Measurements from ENCODE around the gene KRT15. TPM values are rescaled to one million over a fixed set of nuclear protein-coding genes. Genes with fewer than 3 reads are reported as not detected.

Gene KRT15
- polyA plus RNA-seq, 1 of the 3 experiments (the other 2 are of a cell fraction), result 16.9 TPM

GRCh38 chr17:41551365-41551764, 32.7 kb upstream of the KRT15 start:
- H3K4me1 ChIP-seq (ENCODE audit: control insufficient read depth in 1 of 2, insufficient read depth in 2 of 2, low read depth in 1 of 2, low read length in 1 of 2), result peaks cover 17 to 21% of the 10 kb centered on the region in 2 experiments; a peak in 3 of 4 replicates
- H3K27ac ChIP-seq (ENCODE audit: low read depth in 2 of 2, low read length in 1 of 2), result no peak overlapping the region
- H3K4me2 ChIP-seq, result no peak overlapping the region
- no peaks in the 10 kb centered on the region for H3K79me2 ChIP-seq (ENCODE audit: insufficient read depth)
- no peaks in the 10 kb centered on the region for H4K20me1 ChIP-seq (ENCODE audit: insufficient read depth)
- H3K36me3 ChIP-seq (replicated peaks in 1 of 2; ENCODE audit: control insufficient read depth in 1 of 2, insufficient read depth in 2 of 2, low read length in 1 of 2), result no peaks in the 10 kb centered on the region
- no peak overlapping the region for H2AFZ ChIP-seq (ENCODE audit: low read depth)
- H3K4me3 ChIP-seq (ENCODE audit: low read depth in 2 of 2, low read length in 1 of 2), result no peak overlapping the region
- no peaks in the 10 kb centered on the region for H3K9me3 ChIP-seq
- 56% methylated on average over 5 of the region's 5 CpGs for WGBS (ENCODE audit: low lambda C conversion rate)
- H3K9ac ChIP-seq, result no peak overlapping the region
- peaks cover 19% of the 10 kb centered on the region for H3F3A ChIP-seq (replicated peaks; ENCODE audit: insufficient read depth)
- TF ChIP-seq FOXJ3 (CRISPR knock-in tag; IDR thresholded peaks at IDR 0.05), result no peak
- TF ChIP-seq SIN3A (IDR thresholded peaks at IDR 0.05; ENCODE audit: borderline replicate concordance, low read depth, low read length), result no peak
- TF ChIP-seq USF2 (IDR thresholded peaks at IDR 0.05; ENCODE audit: borderline replicate concordance, low read depth, low read length), result no peak
- no peak for TF ChIP-seq FOXM1 (IDR thresholded peaks at IDR 0.05; ENCODE audit: low read depth)
- POLR2A ChIA-PET, result no interaction called here
- CTCF ChIA-PET, result interaction anchor here (3.2 to 25.5 kb wide), 9 partner anchors 27 to 695 kb away, joined by 24 to 646 read pairs (median 67); partner anchors contain the start of gene KRT15
- no peaks in the 10 kb centered on the region for H3K9me2 ChIP-seq
- H3K27me3 ChIP-seq (ENCODE audit: insufficient read depth), result peaks cover 10% of the 10 kb centered on the region; the same call in 1 of the 2 replicates
- no peak for DNase-seq

DNA sequence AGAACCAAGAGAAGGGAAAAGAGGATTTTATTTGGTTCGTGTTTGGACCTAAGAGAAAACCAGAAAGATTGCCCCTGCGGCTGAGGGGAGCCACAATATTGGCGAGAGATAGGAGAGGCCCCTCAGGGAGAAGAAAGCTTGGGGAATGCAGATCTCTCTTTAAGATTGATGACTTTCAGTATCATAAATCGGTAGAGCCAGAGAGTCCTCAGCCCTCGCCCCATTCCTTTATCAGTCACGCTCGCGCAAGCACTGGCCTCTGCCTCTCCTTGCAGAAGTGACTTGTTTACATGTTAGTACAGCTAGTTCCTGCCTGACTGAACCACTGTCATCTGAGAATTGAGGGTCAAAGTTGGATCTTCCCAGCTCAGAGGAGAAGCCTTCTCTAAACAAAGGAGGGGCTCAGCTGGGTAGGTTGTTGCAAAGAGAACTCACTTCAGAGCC, 30.9 kb upstream of the KRT15 start:
- Histone ChIP-seq H3K9ac (no peak overlapping the region), H3K36me3 (replicated peaks in 1 of 2; ENCODE audit: control insufficient read depth in 1 of 2, insufficient read depth in 2 of 2, low read length in 1 of 2) (no peaks in the 10 kb centered on the region), H3K79me2 (ENCODE audit: insufficient read depth) (no peaks in the 10 kb centered on the region), H3K27me3 (ENCODE audit: insufficient read depth) (peaks cover 6% of the 10 kb centered on the region; the same call in 1 of the 2 replicates), H4K20me1 (ENCODE audit: insufficient read depth) (no peaks in the 10 kb centered on the region), H3K4me1 (ENCODE audit: control insufficient read depth in 1 of 2, insufficient read depth in 2 of 2, low read depth in 1 of 2, low read length in 1 of 2) (peaks cover 17 to 24% of the 10 kb centered on the region in 2 experiments; a peak in 3 of 4 replicates), H3K9me3 (no peaks in the 10 kb centered on the region), H3F3A (replicated peaks; ENCODE audit: insufficient read depth) (peaks cover 15% of the 10 kb centered on the region), H3K4me2 (no peak overlapping the region), H3K9me2 (no peaks in the 10 kb centered on the region), H3K27ac (ENCODE audit: low read depth in 2 of 2, low read length in 1 of 2) (no peak overlapping the region), H2AFZ (ENCODE audit: low read depth) (no peak overlapping the region), H3K4me3 (ENCODE audit: low read depth in 2 of 2, low read length in 1 of 2) (no peak overlapping the region)
- CTCF ChIA-PET, result interaction anchor here (0.5 to 25.5 kb wide), 111 partner anchors 9 to 935 kb away, joined by 3 to 646 read pairs (median 7); partner anchors contain the start of genes EIF1, KRT12, KRT13 and KRT15
- POLR2A ChIA-PET, result interaction anchor here (0.6 to 1.6 kb wide), 8 partner anchors 19 to 120 kb away, joined by 3 to 10 read pairs (median 4); no protein-coding TSS in a partner anchor
- WGBS (ENCODE audit: low lambda C conversion rate), result 86% methylated on average over 8 of the region's 8 CpGs
- no peak for TF ChIP-seq RCOR1 (IDR thresholded peaks at IDR 0.05; ENCODE audit: low read length)
- no peak for DNase-seq

- H3K9me2 ChIP-seq, result no peaks in the 10 kb centered on the region
- H3K36me3 ChIP-seq (replicated peaks in 1 of 2; ENCODE audit: control insufficient read depth in 1 of 2, insufficient read depth in 2 of 2, low read length in 1 of 2), result no peaks in the 10 kb centered on the region
- no peaks in the 10 kb centered on the region for H3K9me3 ChIP-seq
- WGBS (ENCODE audit: low lambda C conversion rate), result 5% methylated on average over 19 of the region's 25 CpGs
- H3K79me2 ChIP-seq (ENCODE audit: insufficient read depth), result no peaks in the 10 kb centered on the region
- POLR2A ChIA-PET, result interaction anchor here (0.6 to 2.0 kb wide), 11 partner anchors 18 to 120 kb away, joined by 3 to 10 read pairs (median 5); partner anchors contain the start of gene KRT15
- peak overlapping the region; percentile 78 for H2AFZ ChIP-seq (ENCODE audit: low read depth)
- CTCF ChIA-PET, result interaction anchor here (0.6 to 25.5 kb wide), 148 partner anchors 9 to 991 kb away, joined by 3 to 646 read pairs (median 5); partner anchors contain the start of genes EIF1, KRT12, KRT13 and KRT15
- peak overlapping the region; percentile 85 to 86 for H3K27ac ChIP-seq (ENCODE audit: low read depth in 2 of 2, low read length in 1 of 2)
- H3K27me3 ChIP-seq (ENCODE audit: insufficient read depth), result no peaks in the 10 kb centered on the region
- DNase-seq, result peak; percentile 92
- no peaks in the 10 kb centered on the region for H4K20me1 ChIP-seq (ENCODE audit: insufficient read depth)
- H3K4me1 ChIP-seq (ENCODE audit: control insufficient read depth in 1 of 2, insufficient read depth in 2 of 2, low read depth in 1 of 2, low read length in 1 of 2), result peaks cover 17 to 30% of the 10 kb centered on the region in 2 experiments; a peak in 3 of 4 replicates
- peaks cover 15% of the 10 kb centered on the region for H3F3A ChIP-seq (replicated peaks; ENCODE audit: insufficient read depth)
- H3K4me3 ChIP-seq (ENCODE audit: low read depth in 2 of 2, low read length in 1 of 2), result peak overlapping the region; percentile 21 to 25; a peak in 2 of 4 replicates
- H3K4me2 ChIP-seq, result peak overlapping the region; percentile 63
- H3K9ac ChIP-seq, result peak overlapping the region; percentile 62
- TF ChIP-seq, protein P1, sequence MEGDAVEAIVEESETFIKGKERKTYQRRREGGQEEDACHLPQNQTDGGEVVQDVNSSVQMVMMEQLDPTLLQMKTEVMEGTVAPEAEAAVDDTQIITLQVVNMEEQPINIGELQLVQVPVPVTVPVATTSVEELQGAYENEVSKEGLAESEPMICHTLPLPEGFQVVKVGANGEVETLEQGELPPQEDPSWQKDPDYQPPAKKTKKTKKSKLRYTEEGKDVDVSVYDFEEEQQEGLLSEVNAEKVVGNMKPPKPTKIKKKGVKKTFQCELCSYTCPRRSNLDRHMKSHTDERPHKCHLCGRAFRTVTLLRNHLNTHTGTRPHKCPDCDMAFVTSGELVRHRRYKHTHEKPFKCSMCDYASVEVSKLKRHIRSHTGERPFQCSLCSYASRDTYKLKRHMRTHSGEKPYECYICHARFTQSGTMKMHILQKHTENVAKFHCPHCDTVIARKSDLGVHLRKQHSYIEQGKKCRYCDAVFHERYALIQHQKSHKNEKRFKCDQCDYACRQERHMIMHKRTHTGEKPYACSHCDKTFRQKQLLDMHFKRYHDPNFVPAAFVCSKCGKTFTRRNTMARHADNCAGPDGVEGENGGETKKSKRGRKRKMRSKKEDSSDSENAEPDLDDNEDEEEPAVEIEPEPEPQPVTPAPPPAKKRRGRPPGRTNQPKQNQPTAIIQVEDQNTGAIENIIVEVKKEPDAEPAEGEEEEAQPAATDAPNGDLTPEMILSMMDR (IDR thresholded peaks at IDR 0.05), result peak; percentile 94
- TF ChIP-seq USF2 (IDR thresholded peaks at IDR 0.05; ENCODE audit: borderline replicate concordance, low read depth, low read length) (no peak), GABPA (IDR thresholded peaks at IDR 0.05; ENCODE audit: low read depth) (no peak), RXRA (IDR thresholded peaks at IDR 0.05; ENCODE audit: borderline replicate concordance, low read depth) (peak; percentile 42; the same call in 1 of the 2 replicates), YY1 (IDR thresholded peaks at IDR 0.05; ENCODE audit: low read depth) (no peak)
- TF ChIP-seq, protein P2, sequence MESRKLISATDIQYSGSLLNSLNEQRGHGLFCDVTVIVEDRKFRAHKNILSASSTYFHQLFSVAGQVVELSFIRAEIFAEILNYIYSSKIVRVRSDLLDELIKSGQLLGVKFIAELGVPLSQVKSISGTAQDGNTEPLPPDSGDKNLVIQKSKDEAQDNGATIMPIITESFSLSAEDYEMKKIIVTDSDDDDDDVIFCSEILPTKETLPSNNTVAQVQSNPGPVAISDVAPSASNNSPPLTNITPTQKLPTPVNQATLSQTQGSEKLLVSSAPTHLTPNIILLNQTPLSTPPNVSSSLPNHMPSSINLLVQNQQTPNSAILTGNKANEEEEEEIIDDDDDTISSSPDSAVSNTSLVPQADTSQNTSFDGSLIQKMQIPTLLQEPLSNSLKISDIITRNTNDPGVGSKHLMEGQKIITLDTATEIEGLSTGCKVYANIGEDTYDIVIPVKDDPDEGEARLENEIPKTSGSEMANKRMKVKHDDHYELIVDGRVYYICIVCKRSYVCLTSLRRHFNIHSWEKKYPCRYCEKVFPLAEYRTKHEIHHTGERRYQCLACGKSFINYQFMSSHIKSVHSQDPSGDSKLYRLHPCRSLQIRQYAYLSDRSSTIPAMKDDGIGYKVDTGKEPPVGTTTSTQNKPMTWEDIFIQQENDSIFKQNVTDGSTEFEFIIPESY (IDR thresholded peaks at IDR 0.05; ENCODE audit: borderline replicate concordance, low read depth), result no peak
Measured at GRCh38 chr17:41548844-41549595, 30.3 kb upstream of the KRT15 start.

Measured in SK-N-SH (cell line).